GM11168 (cell line): Measurements from ENCODE around the gene CELF2.
"Not testable (repeated sequence)": the region's sequence is repeated elsewhere in the genome, so short reads cannot be mapped to it uniquely, and the experiment has no call there.

Experiments used
- in situ Hi-C: fragments of 300-500 bp; cut with MboI; formaldehyde crosslinking; loops from one replicate; pipeline ENCODE4 v1.12.0; 2022; ENCODE audit warnings: low sequenced_read_pairs; ENCODE audit not compliant: unreplicated experiment

The CELF2 gene

GRCh38 chr10:11331046-11331577 lies 313.4 kb downstream of the CELF2 start:
- in situ Hi-C loops = no loop called here

DNA sequence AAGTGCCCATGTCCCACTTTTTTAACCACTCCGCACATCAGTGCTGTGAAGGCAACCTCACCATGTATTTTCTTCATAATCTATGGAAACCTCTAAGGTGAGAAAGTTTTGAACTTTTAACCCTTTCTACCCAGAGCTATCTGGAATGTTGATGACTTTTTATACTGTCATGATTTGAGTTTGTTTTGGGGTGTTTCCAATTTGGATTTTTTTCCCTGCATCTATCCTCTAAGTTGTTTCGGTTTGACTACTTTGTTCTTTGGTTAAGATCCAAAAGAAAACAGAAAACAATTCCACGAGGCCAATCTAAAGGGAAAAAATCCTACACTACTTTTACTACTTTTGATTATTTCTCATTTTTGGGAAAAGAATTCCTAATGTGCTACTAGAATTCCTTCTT lies 314.1 kb downstream of the CELF2 start:
- in situ Hi-C loops = no loop called here

DNA sequence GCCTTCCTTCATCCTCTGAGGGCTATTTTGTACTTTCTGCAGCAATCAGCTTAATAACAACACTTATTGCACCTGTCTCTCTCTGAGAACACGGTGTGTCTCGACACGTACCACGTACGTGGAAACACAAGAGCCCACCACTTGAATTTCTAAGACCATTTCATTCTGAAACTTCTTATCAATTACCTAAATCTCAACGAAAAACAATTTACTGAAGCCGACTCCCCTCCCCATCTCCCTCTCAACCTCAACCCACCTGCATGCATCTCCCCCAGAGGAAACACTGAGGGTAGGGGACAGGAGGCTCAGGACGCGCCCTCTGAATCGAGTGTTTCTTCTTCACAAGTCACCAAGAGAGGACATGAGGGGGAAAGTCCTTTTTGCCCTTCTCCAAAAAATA lies 315.2 kb downstream of the CELF2 start:
- in situ Hi-C loops = no loop called here

DNA sequence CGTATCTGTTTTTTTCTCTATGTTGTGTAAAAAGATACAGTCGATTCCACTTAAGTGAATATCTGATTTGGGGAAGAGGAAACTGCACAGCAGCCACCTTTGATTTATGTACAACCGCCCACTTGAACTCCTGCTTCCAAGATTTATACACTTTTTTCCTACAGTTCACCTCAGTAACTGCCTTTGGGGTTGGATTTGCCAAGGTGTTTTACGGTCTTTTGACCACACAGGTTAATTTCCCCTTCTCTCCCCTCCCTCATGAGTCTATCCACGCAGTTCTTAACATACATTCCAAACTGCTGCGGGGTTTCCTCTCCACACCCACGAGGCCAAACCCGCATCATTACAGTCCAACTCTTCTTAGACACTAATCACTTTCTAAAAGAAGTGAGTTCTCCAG lies 316.8 kb downstream of the CELF2 start:
- in situ Hi-C loops = no loop called here

DNA sequence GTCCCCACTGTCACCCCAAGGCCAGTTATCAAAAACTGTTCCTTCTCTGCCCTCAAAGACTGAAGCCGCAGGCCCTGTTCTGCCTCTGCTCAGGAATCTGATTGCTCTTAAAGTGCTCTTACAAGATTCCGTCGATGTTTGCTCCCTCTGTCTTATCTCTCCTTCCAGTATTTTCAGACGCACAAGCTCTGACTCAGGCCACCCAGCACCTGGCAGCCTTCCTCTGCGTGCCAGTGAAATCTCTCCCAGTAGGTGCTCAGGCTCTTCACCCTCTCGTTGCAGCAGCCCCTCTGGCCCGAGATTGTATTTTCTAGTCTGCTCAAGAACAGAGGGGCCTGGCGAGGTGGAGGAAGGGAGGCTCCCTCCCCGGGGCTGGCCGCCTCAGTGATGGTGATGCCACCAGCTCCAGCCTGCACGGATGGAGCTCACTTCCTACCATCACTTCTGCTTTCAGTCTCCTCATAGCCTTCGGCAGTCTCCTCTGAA lies 317.5 kb downstream of the CELF2 start:
- in situ Hi-C loops = no loop called here

- in situ Hi-C loops = no loop called here
Measured at GRCh38 chr10:11335881-11336430, 318.3 kb downstream of the CELF2 start.

GRCh38 chr10:11336722-11337162 lies 319.1 kb downstream of the CELF2 start:
- in situ Hi-C loops = no loop called here

DNA sequence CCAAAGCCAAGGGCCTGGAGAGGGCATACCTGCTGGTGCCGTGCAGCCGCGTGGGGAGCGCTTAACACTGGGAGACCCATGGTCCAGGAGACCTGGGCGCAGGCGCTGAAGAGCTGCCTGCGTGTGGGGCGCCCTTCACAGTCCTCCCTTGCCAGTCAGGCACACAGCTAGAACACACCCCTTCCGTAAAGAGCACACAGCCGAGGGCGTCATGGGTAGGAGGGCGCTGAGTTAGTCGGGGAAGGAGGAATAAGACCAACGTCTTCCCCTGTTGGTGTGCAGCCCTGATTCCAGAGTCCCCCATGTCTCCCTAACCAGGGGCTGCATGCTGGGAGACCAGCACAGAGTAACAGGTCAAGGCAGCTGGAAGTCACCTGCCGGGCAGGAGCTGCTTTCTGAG lies 319.8 kb downstream of the CELF2 start:
- in situ Hi-C loops = no loop called here

- in situ Hi-C loops = no loop called here
Measured at GRCh38 chr10:11338160-11338844, 320.6 kb downstream of the CELF2 start.

- in situ Hi-C loops = no loop called here
Measured at GRCh38 chr10:11339013-11339412, 321.3 kb downstream of the CELF2 start.

DNA sequence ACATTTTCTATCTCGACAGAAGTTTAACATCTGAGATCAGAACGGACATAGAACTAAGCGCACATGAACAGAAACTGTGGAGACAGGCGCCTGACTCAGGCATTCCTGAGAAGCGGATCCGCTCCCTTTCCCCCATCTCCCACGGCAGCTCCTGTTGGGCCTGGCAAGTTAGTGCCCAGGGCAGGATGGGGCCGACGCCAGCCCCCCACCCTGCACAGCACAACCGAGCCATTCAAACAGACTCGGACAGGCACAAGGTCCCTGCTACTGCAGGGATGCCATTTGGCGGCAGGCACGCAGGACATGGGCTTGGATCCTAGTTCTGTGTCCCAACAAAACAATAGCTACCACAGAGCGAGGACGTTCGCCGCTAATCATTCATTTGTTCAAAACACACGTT lies 322.0 kb downstream of the CELF2 start:
- in situ Hi-C loops = no loop called here

GRCh38 chr10:11341283-11341960 lies 323.8 kb downstream of the CELF2 start:
- in situ Hi-C loops = no loop called here

DNA sequence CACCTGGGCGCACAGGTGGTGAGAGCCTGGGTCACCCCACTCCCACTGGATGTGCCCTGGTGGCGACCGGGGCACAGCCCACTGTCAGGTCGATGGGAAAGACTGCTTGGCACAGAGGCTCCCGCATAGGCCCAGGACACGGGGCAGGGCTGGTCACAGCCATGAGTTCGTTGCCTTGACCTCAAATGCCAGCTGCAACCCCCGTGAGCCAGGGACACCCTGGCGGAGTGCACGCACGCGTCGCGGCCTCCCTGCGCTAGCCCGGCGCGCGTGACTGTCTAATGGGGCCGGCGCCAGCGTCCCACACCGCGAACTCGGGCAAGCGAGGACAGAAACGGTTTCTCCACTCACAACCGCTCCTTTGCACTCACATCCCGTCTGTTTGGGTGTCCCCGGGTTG lies 326.4 kb downstream of the CELF2 start:
- in situ Hi-C loops = no loop called here

DNA sequence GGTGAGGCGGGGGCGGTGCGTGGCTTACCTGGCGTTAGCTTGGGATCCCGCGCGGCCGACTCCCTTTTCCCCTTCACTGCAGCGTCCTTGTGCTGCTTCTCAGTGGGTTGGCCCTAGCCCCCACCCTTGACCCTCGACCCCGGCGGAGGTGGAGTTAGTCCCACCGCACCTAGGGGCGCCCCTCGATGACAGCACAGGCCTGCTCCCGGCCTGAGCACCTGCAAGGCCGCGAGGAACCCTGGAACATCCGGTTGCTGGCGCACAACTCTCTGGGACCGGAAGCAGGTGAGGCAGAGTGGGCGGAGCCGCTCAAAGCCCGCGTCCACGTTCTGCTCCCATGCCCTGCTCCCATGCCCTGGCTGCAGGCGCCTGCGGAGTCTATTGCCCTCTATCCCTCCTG lies 326.9 kb downstream of the CELF2 start:
- in situ Hi-C loops = no loop called here

GRCh38 chr10:11345224-11346054 lies 327.8 kb downstream of the CELF2 start:
- in situ Hi-C loops = no loop called here

DNA sequence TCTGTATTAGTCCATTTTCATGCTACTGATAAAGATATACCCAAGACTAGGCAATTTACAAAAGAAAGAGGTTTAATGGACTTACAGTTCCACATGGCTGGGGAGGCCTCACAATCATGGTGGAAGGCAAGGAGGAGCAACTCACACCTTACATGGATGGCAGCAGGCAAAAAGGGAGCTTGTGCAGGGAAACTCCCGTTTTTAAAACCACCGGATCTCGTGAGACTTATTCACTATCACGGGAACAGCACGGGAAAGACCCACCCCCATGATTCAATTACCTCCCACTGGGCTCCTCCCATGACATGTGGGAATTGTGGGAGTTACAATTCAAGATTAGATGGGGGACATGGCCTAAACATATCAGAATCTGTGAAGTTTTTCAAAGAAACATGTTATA lies 329.9 kb downstream of the CELF2 start:
- in situ Hi-C loops = not testable (repeated sequence)

DNA sequence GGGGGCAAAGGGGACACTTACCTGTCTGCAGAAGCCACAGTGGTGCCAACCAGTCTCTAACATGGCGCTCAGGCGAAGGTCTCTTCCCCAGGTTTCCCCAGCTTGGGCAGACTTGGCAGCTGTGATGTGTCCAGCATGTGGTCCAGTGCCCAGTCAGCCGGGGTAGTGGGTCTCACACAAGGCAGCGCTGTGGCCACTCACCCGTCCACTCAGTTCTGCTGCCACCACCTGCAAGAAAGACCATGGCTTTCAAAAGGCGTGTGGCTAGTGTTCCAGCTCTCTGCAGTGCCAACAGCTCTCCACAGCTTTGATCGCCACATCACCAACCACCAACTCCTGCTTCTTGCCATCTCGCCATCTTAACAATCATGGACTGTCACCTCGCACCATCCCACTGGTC lies 334.1 kb downstream of the CELF2 start:
- in situ Hi-C loops = no loop called here

DNA sequence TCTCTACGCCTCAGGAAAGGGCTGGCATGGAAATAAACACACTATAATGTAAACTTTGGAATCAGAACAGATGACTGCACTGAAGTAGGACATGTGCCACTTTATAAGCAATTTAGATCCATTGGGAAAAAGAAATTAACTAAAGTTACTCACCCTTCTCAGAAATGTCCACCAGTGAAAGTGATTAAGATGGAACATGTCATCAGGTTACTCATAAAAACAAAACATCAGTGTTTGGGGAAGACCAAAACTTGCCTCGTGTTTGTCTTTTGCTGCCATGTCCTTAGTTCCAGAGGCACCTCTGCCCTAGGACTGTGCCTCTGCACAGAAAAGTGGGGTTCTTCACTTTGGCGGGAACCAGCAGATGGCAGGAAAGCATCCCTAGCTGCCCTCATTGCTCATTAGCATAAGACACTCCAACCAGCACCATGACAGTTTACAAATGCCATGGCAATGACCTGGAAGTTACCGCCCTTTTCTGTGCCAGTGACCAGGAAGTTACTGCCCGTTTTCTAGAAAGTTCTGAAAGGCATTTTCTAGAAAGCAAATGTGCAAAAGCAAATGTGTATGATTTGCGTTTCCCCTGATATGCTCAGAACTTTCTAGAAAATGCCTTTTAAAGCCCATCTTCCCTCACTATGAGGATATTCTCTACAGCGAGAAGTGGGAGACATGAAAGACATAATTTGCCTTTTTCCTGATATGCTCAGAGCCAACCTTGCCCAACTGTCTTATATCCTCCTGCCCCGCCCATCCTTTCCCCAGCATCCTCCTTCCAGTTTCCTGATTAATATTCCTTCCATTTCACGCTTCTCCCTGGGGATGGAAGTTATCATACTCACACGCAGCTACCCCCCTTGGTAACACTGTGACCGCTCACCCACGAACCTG lies 335.6 kb downstream of the CELF2 start:
- in situ Hi-C loops = no loop called here

- in situ Hi-C loops = no loop called here
Measured at GRCh38 chr10:11354823-11355222, 337.2 kb downstream of the CELF2 start.

- in situ Hi-C loops = no loop called here
Measured at GRCh38 chr10:11355592-11355991, 337.9 kb downstream of the CELF2 start.
